Breast epithelium (tissue), 3 donors: ENCODE results near the gene CRIM1.

Source experiments
- CTCF ChIP-seq, 3 donors: fragments of 450-650 bp; IDR thresholded peaks; one replicate each; pipeline ENCODE4 v1.5.1; 2016 to 2017; ENCODE audit warnings: antibody characterized with exemption in 3 of 3, mild to moderate bottlenecking in 3 of 3, moderate library complexity in 3 of 3
- POLR2A ChIP-seq: fragments of 450-650 bp; IDR thresholded peaks from one replicate; pipeline ENCODE4 v1.6.1; 2016; ENCODE audit warnings: antibody characterized with exemption, mild to moderate bottlenecking, moderate library complexity
- POLR2AphosphoS5 ChIP-seq, 3 donors: sonication (generic); formaldehyde crosslinking; IDR thresholded peaks; one replicate each; pipeline ENCODE4 v1.6.1; 2017; ENCODE audit warnings: antibody characterized with exemption in 3 of 3

GRCh38 chr2:36366491-36367120, 11.0 kb downstream of the CRIM1 start:
- no peak for TF ChIP-seq POLR2AphosphoS5 (IDR thresholded peaks at IDR 0.05)
- TF ChIP-seq CTCF (IDR thresholded peaks at IDR 0.05), result no peak
- no peak for TF ChIP-seq POLR2A
